EL (cell line): ENCODE data around the gene DMRTA2.

Experiments used
- DNase-seq: peaks from one replicate; pipeline ENCODE4 v3.0.0-alpha.2; 2016

The DMRTA2 gene

GRCh38 chr1:50422946-50423669 lies at the start of gene DMRTA2:
TSS of gene DMRTA2 (minus strand) at chr1:50423443. CDS start at chr1:50421536, 1,907 bp downstream.
- DNase-seq = peak; percentile 48

- no peak for DNase-seq
Measured at GRCh38 chr1:50471967-50472366, 48.7 kb upstream of the DMRTA2 start.

- no peak for DNase-seq
Measured at GRCh38 chr1:50462964-50463363, 39.7 kb upstream of the DMRTA2 start.

GRCh38 chr1:50458507-50458906 lies 35.3 kb upstream of the DMRTA2 start:
- DNase-seq = no peak

GRCh38 chr1:50454911-50455310 lies 31.7 kb upstream of the DMRTA2 start:
- no peak for DNase-seq

GRCh38 chr1:50453266-50453665 lies 30.0 kb upstream of the DMRTA2 start:
- no peak for DNase-seq

GRCh38 chr1:50452700-50453099 lies 29.5 kb upstream of the DMRTA2 start:
- no peak for DNase-seq

- no peak for DNase-seq
Measured at GRCh38 chr1:50450861-50451653, 27.8 kb upstream of the DMRTA2 start.

- no peak for DNase-seq
Measured at GRCh38 chr1:50447961-50448360, 24.7 kb upstream of the DMRTA2 start.

GRCh38 chr1:50441183-50441582 lies 17.9 kb upstream of the DMRTA2 start:
- DNase-seq = no peak

- peak; percentile 43 for DNase-seq
Measured at GRCh38 chr1:50438945-50439344, 15.7 kb upstream of the DMRTA2 start.

- no peak for DNase-seq
Measured at GRCh38 chr1:50436489-50436888, 13.2 kb upstream of the DMRTA2 start.

- no peak for DNase-seq
Measured at GRCh38 chr1:50430010-50430405, 6.8 kb upstream of the DMRTA2 start.

GRCh38 chr1:50427818-50428779 lies 4.9 kb upstream of the DMRTA2 start:
- DNase-seq = no peak

GRCh38 chr1:50427086-50427817 lies 4.0 kb upstream of the DMRTA2 start:
- no peak for DNase-seq

GRCh38 chr1:50426702-50427085 lies 3.5 kb upstream of the DMRTA2 start:
- no peak for DNase-seq

- no peak for DNase-seq
Measured at GRCh38 chr1:50426108-50426700, 3.0 kb upstream of the DMRTA2 start.

GRCh38 chr1:50425376-50426107 lies 2.3 kb upstream of the DMRTA2 start:
- DNase-seq = no peak

- no peak for DNase-seq
Measured at GRCh38 chr1:50424884-50425375, 1.7 kb upstream of the DMRTA2 start.

- DNase-seq = no peak
Measured at GRCh38 chr1:50424045-50424883, 1.0 kb upstream of the DMRTA2 start.
